Activated CD4-positive, alpha-beta T cell treated with anti-CD3 and anti-CD28 coated beads for 4 hours (primary cell): ENCODE results near the gene SCFD2.

Experiments
- DNase-seq, 2 donors: peaks; one replicate each; pipeline ENCODE4 v3.0.0-alpha.2; 2020

Gene SCFD2

GRCh38 chr4:52947401-52948056, 418.3 kb downstream of the SCFD2 start:
- DNase-seq = no peak

GRCh38 chr4:52946855-52947254, 419.0 kb downstream of the SCFD2 start:
- DNase-seq = no peak

- no peak for DNase-seq
Observed at GRCh38 chr4:52945982-52946381, 419.9 kb downstream of the SCFD2 start.

GRCh38 chr4:52945326-52945898, 420.4 kb downstream of the SCFD2 start:
- DNase-seq = no peak

- no peak for DNase-seq
Observed at GRCh38 chr4:52943677-52944076, 422.2 kb downstream of the SCFD2 start.

- no peak for DNase-seq
Observed at GRCh38 chr4:52942936-52943335, 422.9 kb downstream of the SCFD2 start.

- no peak for DNase-seq
Observed at GRCh38 chr4:52941450-52941849, 424.4 kb downstream of the SCFD2 start.

- DNase-seq = no peak
Observed at GRCh38 chr4:52939739-52940138, 426.1 kb downstream of the SCFD2 start.

GRCh38 chr4:52939325-52939724, 426.5 kb downstream of the SCFD2 start:
- DNase-seq = no peak

- DNase-seq = no peak
Observed at GRCh38 chr4:52937829-52938228, 428.0 kb downstream of the SCFD2 start.

GRCh38 chr4:52936729-52937128, 429.1 kb downstream of the SCFD2 start:
- no peak for DNase-seq

GRCh38 chr4:52935317-52935716, 430.5 kb downstream of the SCFD2 start:
- DNase-seq = no peak

GRCh38 chr4:52933738-52934137, 432.1 kb downstream of the SCFD2 start:
- DNase-seq = no peak

- no peak for DNase-seq
Observed at GRCh38 chr4:52932591-52933470, 433.0 kb downstream of the SCFD2 start.

GRCh38 chr4:52931243-52931642, 434.6 kb downstream of the SCFD2 start:
- no peak for DNase-seq

- no peak for DNase-seq
Observed at GRCh38 chr4:52926196-52926974, 439.5 kb downstream of the SCFD2 start.

GRCh38 chr4:52925531-52925968, 440.3 kb downstream of the SCFD2 start:
- DNase-seq = no peak

GRCh38 chr4:52919461-52919860, 446.4 kb downstream of the SCFD2 start:
- no peak for DNase-seq

- no peak for DNase-seq
Observed at GRCh38 chr4:52917817-52918216, 448.0 kb downstream of the SCFD2 start.

GRCh38 chr4:52915730-52916300, 450.0 kb downstream of the SCFD2 start:
- DNase-seq = no peak

- no peak for DNase-seq
Observed at GRCh38 chr4:52915191-52915590, 450.7 kb downstream of the SCFD2 start.

- no peak for DNase-seq
Observed at GRCh38 chr4:52914051-52914605, 451.7 kb downstream of the SCFD2 start.
